Stimulated activated CD8-positive, alpha-beta memory T cell treated with anti-CD3 and anti-CD28 coated beads, Interleukin-4, amount 100 ng/mL, for 24 hours (primary cell): ENCODE results near the gene FAM25G.

Source experiments
- DNase-seq: peaks from one replicate; pipeline ENCODE4 v3.0.0-alpha.2; 2020; ENCODE audit warnings: low read depth

FAM25G gene

GRCh38 chr10:47449102-47449978, 42.2 kb downstream of the FAM25G start:
- no peak for DNase-seq

- DNase-seq, result no peak
Observed at GRCh38 chr10:47447705-47448104, 43.8 kb downstream of the FAM25G start.

DNA sequence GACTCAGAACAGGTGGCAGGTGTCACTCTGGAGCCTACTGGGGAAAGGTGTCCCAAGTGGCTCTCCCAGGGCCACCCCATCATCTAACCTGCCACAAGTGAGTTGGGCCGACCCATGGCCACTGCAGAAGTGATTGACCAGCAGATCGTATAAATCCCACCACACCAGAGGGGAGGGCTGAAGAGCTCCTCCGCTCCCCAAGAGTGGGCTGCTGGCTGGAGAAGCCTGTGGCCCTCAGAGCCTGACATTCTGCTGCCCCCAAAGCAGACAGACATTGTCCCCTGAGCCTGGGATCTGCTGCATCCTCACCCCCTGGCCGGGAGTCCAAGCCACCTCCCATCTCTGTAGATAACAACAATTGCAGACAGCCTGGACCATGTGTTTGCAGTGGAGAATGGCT, 44.3 kb downstream of the FAM25G start:
- DNase-seq, result no peak

DNA sequence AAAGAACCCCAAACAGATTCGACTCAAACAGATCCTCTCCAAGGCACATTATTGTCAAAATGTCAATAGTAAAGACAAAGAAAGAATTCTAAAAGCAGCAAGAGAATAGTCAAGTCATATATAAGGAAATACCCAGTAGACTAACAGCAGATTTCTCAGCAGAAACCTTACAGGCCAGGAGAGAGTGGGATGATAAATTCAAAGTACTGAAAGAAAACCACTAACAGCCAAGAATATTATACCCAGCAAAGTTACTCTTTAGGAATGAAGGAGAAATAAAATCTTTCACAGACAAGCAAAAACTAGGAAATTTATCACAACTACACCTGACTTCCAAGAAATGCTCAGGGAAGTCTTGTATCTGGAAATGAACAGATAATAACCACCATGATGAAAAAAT, 45.8 kb downstream of the FAM25G start:
- DNase-seq, result no peak

GRCh38 chr10:47444047-47444446, 47.5 kb downstream of the FAM25G start:
- DNase-seq, result no peak

GRCh38 chr10:47443145-47443544, 48.4 kb downstream of the FAM25G start:
- DNase-seq, result no peak

GRCh38 chr10:47442351-47442750, 49.1 kb downstream of the FAM25G start:
- no peak for DNase-seq

DNA sequence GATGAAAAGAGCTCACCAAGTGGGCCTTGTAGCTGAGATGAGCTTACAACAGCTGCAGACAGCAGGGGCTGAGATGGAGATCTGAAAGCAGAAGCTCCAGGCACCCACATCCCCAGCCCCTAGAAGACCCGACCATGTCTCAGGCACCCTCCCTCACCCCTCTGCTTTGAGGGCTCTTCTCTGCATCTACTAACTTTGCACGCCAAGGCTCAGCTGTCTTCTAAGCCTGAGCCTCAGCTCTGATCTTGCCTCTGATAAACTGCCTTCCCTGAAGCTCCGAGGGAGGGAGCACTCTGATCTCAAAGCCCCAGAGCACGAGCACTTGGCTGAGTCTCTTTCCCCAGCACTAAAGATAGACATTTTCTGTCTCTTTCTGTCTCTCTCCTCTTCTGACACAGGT, 49.6 kb downstream of the FAM25G start:
- DNase-seq, result no peak

GRCh38 chr10:47440207-47440606, 51.3 kb downstream of the FAM25G start:
- no peak for DNase-seq

DNA sequence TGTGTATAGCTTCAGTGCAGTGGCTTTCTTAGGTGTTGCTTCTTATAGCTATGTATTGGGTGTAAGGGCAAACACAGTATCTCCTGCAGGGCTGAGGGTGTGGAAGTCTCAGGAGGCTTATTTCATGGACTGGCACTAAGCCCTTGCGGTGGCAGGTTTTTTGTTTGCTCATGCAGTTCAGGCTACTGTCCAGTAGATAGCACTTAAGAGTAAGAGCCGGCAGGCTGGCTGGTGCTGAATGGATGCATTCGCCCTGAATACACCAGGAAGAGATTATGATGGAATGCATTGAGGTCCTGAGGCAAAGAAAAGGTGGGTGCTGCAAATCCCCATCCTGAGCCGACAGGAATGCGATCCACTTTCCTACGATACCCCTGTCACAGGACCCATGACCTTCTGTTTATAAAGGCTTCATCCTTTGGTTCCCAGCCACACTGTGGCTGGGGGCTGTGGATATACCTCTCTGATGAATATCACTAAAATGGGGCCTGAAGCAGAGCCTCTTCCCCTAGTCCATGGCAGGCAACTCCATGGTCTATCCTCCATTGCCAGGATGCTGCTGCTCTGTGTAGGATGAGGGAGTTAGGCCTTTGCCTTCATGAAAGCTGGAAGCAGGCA, 52.5 kb downstream of the FAM25G start:
- DNase-seq, result no peak
